ENCODE data around the gene CDC42BPG. TPM values are rescaled to one million over a fixed set of nuclear protein-coding genes. Genes with fewer than 3 reads are reported as not detected.

CDC42BPG gene
- total and polyA plus RNA-seq, 9 donors = 0.35 to 9.5 (median 3.2) TPM

DNA sequence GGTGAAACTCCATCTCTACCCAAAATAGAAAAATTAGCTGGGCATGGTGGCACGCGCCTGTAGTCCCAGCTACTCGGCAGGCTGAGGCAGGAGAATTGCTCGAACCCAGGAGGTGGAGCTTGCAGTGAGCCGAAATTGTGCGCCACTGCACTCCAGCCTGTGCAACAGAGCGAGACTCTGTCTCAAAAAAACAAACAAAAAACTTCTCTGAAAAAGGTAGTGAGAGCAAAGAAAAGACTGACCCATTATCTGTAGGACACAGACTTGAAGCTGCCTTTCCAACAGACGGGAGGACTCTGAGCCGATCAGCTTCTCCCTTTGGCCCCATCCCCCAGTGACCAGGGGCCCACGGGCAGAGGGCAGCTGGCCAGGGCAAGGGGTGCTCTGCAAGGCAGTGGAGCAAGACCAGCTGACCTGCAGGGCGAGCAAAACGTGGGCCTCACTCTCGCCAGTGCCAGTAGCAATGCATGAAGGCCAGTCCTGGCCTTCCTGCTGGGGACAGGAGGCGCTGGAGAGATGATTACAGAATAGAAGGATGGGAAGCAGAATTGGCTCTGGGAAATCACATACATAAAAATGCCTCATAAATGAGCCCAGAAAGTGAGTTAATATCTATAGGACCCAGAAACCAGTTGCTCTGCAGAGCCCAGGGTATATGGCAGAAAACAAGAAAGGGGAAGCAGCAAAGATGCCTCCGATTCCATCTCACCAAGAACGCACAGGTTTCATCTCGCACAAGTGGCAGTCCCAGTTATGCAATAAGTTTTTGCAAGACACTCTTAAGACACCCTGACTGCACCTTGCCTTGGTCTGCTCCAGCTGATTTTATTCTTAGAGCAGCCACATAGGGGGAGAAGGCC lies 31.1 kb upstream of the CDC42BPG start:
- H3K4me1 ChIP-seq (ENCODE audit: insufficient read depth) = peaks cover 13% of the 10 kb centered on the region
- WGBS, 3 donors = 74 to 85% (median 79%) methylated on average over 17 of the region's 17 CpGs
- DNase-seq = no peak
- H3K4me3 ChIP-seq = peak overlapping the region; percentile 59
- no peak overlapping the region for H3K27ac ChIP-seq
- intact Hi-C loops (cut with DNase I) = no loop called here
- no peak for TF ChIP-seq EP300 (IDR thresholded peaks at IDR 0.05)
- H3K27me3 ChIP-seq = no peaks in the 10 kb centered on the region
- no peaks in the 10 kb centered on the region for H3K9me3 ChIP-seq
- no peaks in the 10 kb centered on the region for H3K36me3 ChIP-seq

DNA sequence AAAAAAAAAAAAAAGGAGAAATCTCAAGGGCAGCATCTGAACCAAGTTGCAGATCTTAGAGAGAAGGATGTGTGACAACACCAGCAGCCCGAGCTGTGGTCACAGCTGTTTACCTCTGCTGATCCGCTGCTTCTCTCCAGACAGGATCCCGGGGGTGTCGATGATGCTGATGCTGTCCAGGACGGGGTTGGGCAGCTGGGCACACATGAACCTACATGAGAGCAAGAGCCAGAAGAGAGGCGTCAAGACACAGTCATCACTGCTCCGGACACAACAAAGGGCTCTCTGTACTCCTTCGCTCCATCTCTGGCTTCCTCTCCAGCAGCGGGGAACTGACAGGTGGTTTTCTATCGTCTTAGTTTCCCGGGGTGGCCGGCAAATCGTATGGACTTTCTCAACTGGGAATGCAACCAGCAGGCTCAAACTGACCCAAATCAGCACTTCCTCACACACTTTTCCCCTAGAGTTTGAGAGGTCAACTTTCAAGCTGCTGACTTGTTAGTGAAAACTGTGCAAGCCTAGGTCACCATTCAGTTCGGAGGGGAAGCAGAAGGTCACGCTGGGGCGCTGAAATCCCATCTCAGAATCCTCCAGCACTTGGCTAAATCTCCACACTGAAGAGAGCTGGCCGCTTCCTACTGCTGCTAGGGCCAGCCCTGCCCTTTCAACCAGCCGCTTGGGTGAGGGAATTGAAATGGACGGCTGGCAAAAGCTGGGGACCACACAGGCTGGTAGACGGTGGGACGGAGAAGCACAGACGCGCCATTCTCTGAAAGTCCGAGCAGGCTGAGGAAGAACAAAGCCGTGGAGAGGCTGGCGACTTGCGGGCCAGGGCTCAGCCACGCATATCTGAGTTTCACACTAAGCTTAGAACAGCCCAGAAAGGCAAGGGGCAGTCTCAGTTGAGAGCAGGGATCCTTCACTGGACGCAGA lies 30.1 kb upstream of the CDC42BPG start:
- Histone ChIP-seq H3K36me3 (no peaks in the 10 kb centered on the region), H3K9me3 (no peaks in the 10 kb centered on the region), H3K27ac (no peak overlapping the region), H3K27me3 (no peaks in the 10 kb centered on the region), H3K4me3 (no peak overlapping the region), H3K4me1 (ENCODE audit: insufficient read depth) (peaks cover 18% of the 10 kb centered on the region)
- no peak for DNase-seq
- WGBS, 3 donors = 89 to 91% (median 90%) methylated on average over 29 of the region's 29 CpGs
- TF ChIP-seq EP300 (IDR thresholded peaks at IDR 0.05) = no peak
- TF ChIP-seq POLR2A (IDR thresholded peaks at IDR 0.05) = no peak
- TF ChIP-seq, protein P1, sequence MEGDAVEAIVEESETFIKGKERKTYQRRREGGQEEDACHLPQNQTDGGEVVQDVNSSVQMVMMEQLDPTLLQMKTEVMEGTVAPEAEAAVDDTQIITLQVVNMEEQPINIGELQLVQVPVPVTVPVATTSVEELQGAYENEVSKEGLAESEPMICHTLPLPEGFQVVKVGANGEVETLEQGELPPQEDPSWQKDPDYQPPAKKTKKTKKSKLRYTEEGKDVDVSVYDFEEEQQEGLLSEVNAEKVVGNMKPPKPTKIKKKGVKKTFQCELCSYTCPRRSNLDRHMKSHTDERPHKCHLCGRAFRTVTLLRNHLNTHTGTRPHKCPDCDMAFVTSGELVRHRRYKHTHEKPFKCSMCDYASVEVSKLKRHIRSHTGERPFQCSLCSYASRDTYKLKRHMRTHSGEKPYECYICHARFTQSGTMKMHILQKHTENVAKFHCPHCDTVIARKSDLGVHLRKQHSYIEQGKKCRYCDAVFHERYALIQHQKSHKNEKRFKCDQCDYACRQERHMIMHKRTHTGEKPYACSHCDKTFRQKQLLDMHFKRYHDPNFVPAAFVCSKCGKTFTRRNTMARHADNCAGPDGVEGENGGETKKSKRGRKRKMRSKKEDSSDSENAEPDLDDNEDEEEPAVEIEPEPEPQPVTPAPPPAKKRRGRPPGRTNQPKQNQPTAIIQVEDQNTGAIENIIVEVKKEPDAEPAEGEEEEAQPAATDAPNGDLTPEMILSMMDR (IDR thresholded peaks at IDR 0.05) = no peak
- intact Hi-C loops (cut with DNase I) = no loop called here

DNA sequence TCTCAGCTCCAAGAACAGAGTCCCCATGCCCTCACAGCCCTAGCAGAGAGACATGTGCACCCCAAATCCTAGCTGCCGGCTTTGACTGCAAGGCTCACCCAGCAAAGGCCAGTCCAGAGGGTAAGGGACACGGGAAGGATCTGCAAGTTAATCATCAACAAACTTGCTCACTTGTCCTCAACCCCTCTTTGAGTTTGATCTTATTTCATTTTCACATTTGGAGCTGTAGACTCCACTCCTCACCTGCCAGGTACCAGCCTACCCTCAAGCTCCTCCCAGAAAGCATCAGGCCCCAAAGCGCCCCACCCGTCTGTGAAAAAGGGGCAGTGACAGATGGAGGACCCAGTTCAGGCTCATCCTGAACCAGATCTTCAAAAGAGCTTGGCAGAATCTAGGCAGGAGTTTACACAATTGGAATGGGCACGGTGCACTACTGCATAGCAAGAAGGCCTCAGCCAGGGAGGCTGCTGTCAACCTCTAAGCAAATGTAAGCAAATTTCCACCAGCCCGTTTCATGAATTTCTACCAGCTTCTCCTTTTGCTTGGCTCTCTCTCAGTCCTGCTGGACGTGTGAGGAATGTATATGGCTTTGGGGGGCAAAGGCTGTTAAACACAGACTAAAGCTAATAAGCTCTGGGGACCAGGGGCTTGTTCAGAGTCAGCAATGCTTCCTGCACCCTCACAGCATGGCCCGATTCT lies 28.5 kb upstream of the CDC42BPG start:
- 84 to 88% (median 87%) methylated on average over 8 of the region's 8 CpGs for WGBS, 3 donors
- Histone ChIP-seq H3K9me3 (no peaks in the 10 kb centered on the region), H3K27me3 (no peaks in the 10 kb centered on the region), H3K4me1 (ENCODE audit: insufficient read depth) (peaks cover 26% of the 10 kb centered on the region), H3K27ac (no peak overlapping the region), H3K36me3 (no peaks in the 10 kb centered on the region), H3K4me3 (no peak overlapping the region)
- intact Hi-C loops (cut with DNase I) = no loop called here
- DNase-seq = no peak
- TF ChIP-seq POLR2A (IDR thresholded peaks at IDR 0.05) = no peak

DNA sequence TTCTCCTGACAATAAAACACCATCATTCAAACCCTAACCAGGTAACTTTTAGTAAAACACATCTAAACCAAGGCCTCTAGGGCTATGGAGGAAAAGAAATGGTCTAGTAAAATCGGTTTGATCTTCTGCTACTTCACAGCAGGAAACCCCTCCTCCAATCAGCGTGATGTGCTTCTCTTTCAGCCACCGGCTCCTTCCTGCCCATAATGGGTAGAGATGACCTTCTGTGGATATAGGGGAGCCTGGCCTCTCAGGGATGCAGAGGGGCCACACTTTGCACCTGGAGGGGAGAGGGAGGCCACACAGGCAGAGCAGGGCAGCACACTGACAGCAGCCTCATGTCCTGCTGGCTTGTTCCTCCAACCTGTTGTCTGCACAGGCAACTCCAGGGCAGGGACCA lies 27.0 kb upstream of the CDC42BPG start:
- TF ChIP-seq, protein P1 (IDR thresholded peaks at IDR 0.05) = no peak
- TF ChIP-seq POLR2A (IDR thresholded peaks at IDR 0.05) (no peak), EP300 (IDR thresholded peaks at IDR 0.05) (no peak)
- no peaks in the 10 kb centered on the region for H3K9me3 ChIP-seq
- H3K4me3 ChIP-seq = no peak overlapping the region
- DNase-seq = no peak
- WGBS, 3 donors = 75 to 78% (median 78%) methylated on average over 3 of the region's 3 CpGs
- intact Hi-C loops (cut with DNase I) = no loop called here
- H3K27me3 ChIP-seq = no peaks in the 10 kb centered on the region
- H3K36me3 ChIP-seq = no peaks in the 10 kb centered on the region
- peaks cover 22% of the 10 kb centered on the region for H3K4me1 ChIP-seq (ENCODE audit: insufficient read depth)
- no peak overlapping the region for H3K27ac ChIP-seq

DNA sequence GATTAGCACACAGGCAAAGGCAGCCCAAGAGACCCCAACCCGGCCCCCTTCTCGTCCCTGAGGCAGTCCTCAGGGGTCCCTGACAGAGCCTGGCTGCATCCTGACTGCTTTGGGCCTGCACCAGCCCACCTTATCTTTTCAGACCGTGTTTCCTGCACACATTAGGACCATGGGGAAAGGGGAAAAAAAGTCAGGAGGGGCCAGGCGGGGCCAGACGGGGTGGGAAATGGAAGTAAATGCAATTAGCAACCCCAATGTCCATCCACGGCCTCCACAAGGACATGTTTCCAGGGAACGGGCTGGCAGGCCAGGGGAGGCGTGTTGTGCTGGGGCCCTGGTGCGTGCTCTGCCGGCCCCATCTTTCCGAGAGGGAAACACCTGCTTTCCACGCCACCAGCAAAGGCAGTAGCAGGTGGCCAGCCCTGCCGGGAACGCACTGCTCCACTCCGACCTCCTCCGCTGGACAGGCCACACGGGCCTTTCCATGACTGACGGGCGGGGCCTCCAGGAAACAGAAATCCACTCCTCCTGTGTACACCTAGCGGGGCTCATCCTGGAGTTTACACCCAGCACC lies 26.5 kb upstream of the CDC42BPG start:
- H3K4me1 ChIP-seq (ENCODE audit: insufficient read depth) = peaks cover 18% of the 10 kb centered on the region
- intact Hi-C loops (cut with DNase I) = no loop called here
- H3K27me3 ChIP-seq = no peaks in the 10 kb centered on the region
- H3K27ac ChIP-seq = peak overlapping the region in 1 of 2 donors; percentile 8
- no peak overlapping the region for H3K4me3 ChIP-seq
- no peaks in the 10 kb centered on the region for H3K9me3 ChIP-seq
- WGBS, 3 donors = 63 to 78% (median 75%) methylated on average over 20 of the region's 20 CpGs
- no peaks in the 10 kb centered on the region for H3K36me3 ChIP-seq
- no peak for DNase-seq
- TF ChIP-seq, protein P1 (IDR thresholded peaks at IDR 0.05) = no peak
- TF ChIP-seq EP300 (IDR thresholded peaks at IDR 0.05) (no peak), POLR2A (IDR thresholded peaks at IDR 0.05) (no peak)
